OCI-M2 (cell line): Measurements from ENCODE around the gene KIRREL2.
"Not testable (repeated sequence)": the region's sequence is repeated elsewhere in the genome, so short reads cannot be mapped to it uniquely, and the experiment has no call there.

Experiments used
- DNase-seq: peaks from one replicate; lab custom pipeline; 2025; ENCODE audit not compliant: unreplicated experiment; lab: John Stamatoyannopoulos, UW

Gene KIRREL2

DNA sequence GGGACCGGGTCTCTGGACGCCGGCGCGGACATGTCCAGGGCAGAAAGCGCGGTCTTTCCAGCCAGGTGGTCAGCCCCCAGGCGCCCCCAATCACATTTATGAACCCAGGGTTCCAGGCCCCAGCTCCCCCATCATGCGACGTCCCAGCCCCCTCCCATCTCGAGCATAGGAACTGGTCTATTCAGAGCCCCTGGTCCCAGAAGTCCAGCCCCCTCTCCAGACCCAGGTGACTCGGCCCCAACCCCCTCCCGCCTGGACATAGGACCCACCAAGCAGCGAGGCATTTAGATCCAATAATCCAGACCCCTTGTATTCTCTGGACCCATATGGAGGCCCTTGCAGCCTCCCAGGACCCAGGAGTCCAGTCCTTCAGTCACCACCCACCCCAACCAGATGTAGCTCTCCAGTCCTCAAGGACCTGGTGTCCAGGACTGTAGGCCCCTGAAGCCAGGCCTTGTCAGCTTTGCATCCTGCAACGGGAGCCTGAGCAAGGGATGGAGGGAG, 12.2 kb downstream of the KIRREL2 start:
- DNase-seq, result no peak

DNA sequence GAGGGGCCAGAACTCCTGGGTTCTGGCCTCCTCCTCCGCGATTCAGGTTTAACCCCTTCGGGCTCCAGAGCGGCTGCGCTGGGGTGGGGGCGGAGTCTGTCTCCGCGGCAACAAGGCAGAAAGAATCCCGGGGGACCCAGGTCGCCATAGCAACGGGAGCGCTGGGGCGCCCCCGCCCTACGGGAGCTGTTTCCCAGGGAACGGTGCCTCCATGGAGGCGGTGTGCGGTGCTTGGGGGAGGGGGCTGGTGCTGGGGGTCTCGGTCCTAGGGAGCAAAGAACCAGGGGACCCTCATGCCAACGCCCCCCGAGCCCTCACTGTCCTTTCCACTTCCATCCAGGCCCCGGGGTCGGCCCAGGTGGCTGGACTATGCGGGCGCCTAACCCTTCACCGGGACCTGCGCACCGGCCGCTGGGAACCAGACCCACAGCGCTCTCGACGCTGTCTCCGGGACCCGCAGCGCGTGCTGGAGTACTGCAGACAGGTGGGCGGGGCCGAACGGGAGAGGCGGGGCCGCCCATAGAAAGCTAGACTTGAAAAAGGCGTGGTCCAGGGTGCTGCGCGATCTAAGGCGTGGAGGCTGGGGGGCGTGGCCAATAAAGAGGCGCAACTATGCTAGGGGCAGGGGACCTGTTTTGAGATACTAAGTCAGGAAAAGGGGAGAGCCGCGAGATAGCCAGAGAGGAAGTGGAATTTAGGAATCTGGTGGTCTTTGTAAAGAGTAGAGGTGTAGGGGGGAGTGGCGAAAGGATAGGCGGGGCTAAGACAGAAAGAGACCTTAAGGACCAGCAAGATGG, 12.8 kb downstream of the KIRREL2 start:
- DNase-seq, result peak; percentile 99

DNA sequence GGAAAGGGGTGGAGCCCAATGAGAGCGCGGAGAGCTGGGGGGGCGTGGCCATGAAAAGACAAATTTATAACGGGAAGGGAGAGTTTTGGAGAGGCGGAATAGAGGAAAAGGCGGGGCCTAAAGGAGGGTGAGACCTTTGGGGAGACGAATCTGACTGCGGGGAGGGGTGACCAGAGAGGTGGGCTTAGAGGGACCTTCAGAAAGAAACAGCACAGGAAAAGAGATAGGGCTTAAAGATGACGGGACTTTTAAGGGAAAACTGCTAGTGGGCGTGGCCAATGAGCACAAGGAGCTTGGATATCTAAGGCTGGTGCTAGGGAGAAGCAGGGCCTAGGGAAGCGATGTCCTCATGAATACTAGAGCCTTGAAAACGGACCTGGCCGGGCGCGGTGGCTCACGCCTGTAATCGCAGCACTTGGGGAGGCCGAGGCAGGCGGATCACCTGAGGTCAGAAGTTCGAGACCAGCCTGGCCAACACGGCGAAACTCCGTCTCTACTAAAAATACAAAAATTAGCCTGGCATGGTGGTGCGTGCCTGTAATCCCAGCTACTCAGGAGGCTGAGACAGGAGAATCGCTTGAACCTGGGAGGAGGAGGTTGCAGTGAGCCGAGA, 13.5 kb downstream of the KIRREL2 start:
- DNase-seq, result not testable (repeated sequence)

DNA sequence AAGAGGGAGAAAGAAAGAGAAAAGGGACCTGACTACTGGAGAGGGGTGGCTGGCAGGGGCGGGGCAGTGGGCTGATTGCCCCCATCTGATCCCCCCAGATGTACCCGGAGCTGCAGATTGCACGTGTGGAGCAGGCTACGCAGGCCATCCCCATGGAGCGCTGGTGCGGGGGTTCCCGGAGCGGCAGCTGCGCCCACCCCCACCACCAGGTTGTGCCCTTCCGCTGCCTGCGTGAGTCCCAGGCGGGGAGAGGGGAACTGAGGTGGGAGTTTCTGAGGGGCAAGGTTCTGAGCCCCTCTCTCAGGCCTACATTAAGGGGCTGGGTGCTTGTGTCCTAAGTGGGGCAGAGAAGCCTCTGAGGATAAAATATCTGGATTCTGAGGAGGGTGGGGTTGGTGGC, 14.1 kb downstream of the KIRREL2 start:
- no peak for DNase-seq

DNA sequence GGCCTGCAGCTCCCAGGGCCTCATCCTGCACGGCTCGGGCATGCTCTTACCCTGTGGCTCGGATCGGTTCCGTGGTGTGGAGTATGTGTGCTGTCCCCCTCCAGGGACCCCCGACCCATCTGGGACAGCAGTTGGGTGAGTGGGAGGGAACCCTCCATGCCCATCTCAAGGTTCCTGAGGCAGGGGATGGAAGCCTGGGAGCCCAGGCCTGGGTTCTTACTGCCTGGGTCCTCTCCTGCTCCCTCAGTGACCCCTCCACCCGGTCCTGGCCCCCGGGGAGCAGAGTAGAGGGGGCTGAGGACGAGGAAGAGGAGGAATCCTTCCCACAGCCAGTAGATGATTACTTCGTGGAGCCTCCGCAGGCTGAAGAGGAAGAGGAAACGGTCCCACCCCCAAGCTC, 14.9 kb downstream of the KIRREL2 start:
- DNase-seq, result no peak

DNA sequence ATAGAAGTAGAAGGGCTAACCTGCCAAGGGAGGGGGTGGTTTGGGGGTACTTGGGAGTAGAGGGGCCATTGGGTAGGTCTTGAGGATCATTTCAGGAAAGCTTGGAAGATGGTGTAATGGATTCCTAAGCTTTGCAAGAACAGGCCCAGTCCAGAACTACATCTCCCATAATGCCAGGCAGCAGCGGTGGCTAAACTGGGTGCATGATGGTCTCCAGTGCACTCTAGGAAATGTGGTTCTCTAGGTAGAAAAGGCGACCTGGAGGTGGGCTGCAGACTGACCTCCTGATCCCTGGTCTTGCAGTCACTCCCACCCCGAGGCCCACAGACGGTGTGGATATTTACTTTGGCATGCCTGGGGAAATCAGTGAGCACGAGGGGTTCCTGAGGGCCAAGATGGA, 15.5 kb downstream of the KIRREL2 start:
- no peak for DNase-seq

DNA sequence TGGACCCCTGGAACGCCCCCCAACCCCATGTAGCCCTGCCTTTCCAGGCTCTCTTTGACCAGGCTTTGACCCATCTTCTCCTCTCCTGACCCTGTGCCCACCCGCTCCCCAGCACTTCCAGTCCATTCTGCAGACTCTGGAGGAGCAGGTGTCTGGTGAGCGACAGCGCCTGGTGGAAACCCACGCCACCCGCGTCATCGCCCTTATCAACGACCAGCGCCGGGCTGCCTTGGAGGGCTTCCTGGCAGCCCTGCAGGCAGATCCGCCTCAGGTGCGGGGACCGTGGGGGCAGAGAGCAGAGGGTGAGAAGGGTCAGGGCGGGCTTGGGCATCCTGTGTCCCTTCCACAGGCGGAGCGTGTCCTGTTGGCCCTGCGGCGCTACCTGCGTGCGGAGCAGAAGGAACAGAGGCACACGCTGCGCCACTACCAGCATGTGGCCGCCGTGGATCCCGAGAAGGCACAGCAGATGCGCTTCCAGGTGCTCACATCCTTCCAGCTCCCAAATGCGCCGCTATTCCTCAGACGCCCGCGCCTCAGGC, 17.8 kb downstream of the KIRREL2 start:
- no peak for DNase-seq

DNA sequence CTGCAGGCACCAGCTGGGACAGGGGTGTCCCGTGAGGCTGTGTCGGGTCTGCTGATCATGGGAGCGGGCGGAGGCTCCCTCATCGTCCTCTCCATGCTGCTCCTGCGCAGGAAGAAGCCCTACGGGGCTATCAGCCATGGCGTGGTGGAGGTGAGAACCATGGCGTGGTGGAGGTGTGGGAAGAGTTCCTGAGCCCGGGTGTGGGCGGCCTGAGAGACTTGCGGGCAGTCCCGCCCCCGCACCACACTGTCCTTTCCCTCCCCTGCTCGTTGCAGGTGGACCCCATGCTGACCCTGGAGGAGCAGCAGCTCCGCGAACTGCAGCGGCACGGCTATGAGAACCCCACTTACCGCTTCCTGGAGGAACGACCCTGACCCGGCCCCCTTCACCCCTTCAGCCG, 22.4 kb downstream of the KIRREL2 start:
- DNase-seq, result no peak

DNA sequence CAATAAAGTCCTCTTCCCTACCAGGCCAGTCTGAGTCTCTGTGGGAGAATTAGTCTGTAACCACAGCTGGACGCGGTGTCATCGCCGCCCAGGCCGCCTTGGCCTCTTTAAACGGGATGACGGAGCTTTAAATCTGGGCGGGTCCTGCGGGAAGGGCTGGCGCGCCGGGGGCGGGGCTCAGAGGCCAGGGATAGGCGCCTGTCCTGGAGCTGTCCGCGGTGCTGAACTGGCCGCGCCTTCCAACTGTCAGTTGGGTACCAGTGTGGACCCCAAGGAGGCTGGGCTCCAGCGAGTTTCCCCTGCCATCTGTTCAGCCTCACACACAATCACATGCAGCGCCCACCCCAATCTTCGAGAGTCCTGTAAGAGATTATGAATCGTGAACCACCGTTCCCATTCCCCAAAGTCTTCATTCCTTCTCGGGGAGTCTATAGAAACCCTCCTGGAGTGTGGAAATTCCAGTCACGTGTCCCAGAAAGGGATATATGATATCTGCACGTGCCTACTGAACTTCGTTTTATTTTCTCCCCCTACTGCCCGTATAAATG, 23.1 kb downstream of the KIRREL2 start:
- peak; percentile 98 for DNase-seq

DNA sequence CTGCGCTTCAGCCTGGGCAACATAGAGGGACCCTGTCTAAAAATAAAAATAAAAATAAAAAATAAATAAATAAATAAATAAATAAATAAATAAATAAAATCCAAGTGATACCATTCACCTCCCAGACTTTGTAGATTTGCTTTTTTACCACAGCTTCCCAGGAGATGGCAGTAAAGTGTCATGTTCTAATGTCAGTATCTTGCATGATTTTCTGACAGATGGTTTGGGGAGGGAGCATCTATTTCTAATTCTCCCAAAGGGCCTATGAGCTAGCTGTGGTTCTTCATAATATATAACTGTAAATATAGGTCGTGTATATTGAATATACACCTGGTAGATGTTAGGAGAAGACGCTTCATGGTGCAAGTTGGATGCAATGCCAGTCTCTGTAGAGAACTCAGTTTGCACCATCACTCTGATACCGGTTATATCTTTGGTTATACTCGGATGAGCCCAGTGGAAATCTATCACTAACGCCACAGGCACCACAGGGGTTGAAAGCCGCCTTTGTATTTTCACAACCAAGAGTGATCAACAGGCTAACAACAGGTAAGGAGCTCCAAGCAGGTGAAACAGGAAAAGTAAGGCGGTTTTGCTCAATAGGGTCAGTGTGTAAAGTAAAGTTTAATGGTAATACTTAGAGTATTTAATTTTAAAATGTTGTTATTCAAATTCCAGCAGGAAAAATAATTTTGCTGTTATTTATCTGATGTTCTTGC, 25.6 kb downstream of the KIRREL2 start:
- peak; percentile 87 for DNase-seq

DNA sequence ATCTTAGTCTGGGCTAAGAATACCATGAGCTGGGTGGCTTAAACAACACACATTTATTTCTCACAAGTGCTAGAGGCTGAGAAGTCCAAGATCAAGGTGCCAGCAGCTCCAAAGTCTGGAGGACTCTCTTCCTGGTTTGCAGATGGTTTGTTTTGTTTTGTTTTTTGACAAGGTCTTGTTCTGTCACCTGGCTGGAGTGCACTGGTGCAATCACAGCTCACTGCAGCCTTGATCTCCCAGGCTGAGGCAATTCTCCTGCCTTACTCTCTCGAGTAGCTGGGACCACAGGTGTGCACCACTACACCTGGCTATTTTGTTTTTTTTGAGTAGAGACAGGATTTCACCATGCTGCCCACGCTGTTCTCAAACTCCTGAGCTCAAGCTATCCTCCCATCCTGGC, 27.2 kb downstream of the KIRREL2 start:
- no peak for DNase-seq

DNA sequence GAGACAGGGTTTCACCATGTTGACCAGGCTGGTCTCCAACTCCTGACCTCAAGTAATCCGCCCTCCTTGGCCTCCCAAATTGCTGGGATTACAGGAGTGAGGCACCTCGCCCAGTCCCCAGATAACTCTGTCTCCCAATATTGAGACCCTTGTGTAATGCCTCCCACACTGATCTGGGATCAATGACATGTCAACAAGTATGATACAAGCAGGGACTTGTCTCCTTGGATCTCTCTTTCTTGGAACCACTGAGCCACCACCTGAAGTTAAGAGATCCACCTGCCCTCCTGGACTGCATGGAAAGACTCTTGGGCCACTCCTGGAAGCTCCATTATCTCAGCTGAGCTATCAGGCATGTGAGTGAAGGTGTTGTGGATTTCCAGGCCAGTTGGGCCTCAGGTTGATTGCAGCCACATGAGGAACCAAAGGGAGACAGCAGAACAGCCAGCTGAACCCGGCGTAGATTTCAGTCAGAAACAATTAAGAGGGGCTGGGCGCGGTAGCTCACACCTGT, 28.6 kb downstream of the KIRREL2 start:
- no peak for DNase-seq

DNA sequence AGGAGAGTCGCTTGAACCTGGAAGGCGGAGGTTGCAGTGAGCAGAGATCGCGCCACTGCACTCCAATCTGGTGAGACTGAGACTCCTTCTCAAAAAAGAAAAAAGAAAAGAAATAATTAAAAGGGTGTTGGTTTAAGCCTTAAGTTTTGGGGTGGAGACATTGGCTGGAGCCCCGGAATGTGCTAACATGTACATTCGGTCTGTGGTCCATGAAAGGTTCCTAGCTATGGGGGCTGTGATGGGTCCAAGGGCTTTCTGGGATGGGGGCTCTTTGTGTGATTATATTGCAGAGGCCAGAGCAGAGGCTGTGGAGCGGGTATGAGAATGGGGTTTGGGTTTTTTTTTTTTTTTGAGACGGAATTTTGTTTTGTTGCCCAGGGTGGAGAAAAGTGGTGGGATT, 29.2 kb downstream of the KIRREL2 start:
- no peak for DNase-seq

DNA sequence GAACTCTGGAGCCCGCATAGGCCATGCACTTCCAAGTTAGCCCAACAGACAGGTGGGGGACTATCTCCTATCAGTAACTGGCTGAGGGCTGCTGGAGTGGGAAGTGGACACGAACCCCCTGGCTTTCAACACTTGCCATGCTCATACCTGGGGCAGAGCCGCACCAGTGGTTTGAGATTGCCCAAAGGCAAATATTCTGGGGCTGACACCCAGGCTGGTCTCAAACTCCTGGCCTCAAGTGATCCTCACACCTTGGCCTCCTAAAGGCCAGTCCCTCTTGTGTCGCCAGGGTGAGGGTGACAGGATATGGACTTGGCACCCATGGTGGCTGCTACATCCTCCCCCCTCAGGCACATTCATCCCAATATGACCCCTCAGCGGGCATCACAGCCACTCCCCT, 30.5 kb downstream of the KIRREL2 start:
- DNase-seq, result no peak

DNA sequence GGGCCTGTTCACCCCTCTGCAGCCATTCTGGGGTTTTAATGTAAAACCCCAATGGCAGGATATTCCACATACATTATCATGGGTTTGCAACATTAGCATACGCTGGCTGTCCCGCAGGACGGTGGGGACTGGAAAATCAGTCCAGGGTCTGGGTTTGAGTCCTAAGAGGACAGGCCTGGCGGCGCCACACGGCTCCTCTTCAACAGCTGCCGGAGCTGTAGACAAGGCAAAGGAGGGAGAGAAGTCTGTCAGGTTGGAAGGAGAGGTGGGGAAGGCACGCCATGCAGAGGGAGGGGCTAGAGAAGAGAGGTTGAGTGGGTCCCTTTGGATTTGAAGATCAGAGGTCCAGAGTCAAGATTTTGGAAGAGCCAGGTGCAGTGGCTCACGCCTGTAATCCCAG, 31.7 kb downstream of the KIRREL2 start:
- DNase-seq, result no peak

DNA sequence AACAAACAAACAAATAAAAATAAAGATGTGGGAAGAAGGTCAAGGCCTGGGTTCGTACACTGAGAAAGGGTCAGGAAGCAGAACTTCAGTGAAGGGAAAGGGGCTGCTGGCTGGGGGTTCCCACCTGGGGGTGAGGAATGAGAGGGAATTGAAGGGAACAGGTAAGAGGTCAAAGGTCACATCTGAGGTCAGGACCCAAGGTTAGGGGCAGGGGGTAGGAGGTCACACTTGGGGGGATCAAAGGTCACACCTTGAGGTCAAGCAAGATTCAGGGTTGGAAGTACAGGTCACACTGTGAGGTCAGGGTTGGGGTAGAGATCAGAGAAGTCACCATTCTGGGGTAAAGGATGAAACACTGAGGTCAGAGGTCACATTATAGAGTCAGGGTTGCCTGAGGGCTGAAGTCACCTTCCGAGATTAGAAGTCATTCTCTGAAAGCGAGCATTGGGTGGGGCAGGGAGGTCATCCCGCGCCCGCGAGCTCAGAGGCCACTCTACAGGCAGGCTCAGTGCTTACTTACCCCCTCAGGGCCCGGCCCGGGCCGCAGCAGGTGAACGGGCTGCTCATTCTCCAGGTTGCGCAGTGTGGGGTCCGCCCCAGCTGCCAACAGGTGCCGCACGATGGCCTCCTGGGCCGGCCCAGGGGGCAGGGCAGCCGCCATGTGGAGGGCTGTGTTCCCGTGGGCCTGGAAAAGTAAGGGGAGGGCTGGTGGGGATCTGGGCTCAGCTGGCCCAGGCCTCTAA, 32.8 kb downstream of the KIRREL2 start:
- no peak for DNase-seq

DNA sequence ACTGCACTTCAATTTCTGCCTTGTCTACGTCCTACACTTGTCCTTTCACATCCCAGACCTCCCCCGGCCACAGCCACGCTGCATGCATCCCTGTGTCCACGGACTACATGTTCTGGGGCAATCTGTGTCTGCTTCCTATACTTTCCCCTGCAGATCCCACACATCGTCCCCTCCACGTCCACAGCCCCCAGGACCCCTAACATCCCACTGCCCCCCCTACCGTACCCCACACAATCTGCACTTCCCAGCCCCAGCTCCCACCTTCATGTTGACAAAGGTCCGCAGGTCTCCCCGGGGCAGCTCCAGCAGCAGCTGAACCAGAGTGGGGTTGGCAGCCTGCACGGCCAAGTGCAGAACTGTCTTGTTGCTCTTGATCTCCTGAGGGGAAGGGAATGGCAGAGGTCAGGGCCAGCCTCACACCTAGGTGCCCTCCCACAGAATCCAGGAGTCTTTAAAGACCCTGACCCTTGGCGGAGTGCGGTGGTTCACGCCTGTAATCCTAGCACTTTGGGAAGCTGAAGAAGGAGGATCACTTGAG, 33.5 kb downstream of the KIRREL2 start:
- no peak for DNase-seq

DNA sequence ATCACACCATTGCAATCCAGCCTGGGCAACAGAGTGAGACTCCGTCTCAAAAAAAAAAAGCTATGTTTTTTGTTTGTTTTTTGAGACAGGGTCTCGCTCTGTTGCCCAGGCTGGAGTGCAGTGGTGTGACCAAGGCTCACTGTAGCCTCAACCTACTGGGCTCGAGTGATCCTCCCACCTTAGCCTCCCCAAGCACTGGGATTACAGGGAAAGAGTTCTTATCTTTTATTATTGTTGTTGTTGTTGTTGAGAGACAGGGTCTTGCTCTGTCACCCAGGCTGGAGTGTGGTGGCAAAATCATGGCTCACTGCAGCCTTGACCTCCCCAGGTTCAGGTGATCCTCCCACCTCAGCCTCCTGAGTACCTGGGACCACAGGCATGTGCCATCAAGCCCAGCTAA, 35.1 kb downstream of the KIRREL2 start:
- DNase-seq, result not testable (repeated sequence)

DNA sequence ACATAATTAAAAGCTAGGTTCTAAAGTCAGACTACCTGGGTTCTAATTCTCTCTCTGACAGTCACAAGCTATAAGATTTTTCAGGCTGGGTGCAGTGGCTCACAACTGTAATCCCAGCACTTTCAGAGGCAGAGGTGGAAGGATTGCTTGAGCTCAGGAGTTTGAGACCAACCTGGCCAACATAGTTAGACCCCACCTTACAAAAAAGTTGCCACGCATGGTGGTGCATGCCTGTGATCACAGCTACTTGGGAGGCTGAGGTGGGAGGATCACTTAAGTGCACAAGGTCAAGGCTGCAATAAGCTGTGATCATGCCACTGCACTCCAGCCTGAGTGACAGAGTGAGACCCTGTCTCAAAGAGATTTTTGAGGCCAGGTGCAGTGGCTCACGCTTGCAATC, 37.6 kb downstream of the KIRREL2 start:
- DNase-seq, result no peak

DNA sequence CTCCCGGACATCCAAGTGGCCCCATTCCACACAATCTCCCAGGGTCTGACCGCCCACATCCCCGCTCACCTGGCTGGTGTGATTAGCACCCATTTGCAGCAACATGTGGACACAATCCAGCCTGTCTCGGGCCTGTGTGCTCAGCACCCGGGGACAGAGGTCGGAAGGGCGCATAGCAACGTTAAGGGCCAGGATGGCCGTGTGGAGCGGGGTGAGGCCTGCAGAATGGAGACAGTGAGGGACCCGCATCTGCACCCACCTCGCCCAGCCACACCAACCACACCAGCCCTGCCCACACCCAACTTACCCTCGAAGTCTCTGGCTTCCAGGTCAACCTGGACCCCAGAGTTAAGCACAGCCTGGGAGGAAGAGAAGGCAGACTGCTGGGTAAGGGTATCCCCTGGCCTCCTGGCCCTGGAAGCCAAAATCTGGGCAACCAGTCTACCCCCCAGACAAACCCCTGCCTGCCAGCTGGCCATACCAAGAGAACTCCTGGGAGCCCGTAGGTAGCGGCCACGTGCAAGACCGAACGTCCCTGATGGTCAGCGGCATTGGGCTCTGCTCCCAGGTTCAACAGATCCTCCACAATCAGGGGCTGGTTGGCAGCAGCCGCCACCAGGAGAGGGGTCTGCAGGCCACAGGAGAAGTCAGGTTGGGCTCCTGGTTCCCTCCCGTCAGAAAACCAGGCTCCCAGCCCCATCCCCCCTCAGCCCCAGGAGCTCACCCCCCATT, 39.4 kb downstream of the KIRREL2 start:
- no peak for DNase-seq
